Measurements from ENCODE around the gene HNRNPL.
"Not testable (repeated sequence)": the region's sequence is repeated elsewhere in the genome, so short reads cannot be mapped to it uniquely, and the experiment has no call there.

Gene HNRNPL

DNA sequence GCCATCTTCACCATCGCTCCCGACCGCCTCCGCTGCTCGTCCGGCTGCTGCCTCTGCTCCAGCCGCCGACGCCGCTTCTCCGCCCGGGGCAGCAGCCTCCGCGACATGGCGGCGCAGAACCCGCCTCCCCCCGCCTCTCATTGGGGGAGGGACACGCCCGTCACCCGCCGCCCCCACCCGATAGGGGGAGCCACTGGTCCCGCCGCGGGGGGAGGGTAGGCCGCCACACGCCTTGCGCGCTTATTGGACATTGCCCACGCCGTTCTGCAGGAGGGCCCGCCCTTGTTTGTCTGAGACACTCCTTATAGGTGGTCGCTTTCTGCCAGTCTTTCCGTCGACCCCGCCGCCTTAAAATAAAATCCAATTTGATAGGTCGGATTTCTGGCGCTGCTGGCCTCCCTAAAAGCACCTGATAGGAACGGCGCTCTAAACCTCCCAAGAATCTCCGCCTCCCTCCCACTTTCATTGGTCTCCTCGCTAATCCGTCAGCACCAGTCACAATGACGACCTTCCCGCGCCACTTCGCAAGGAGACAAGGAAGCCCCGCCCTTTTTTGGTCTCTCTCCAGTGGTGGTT lies at the start of gene HNRNPL:
Gene HNRNPL (minus strand): TSS at position 127 of the 576 bp plus-strand sequence. CDS start 20 bp downstream, at position 107.
- peaks cover 39% of the 10 kb centered on the region for H3K36me3 ChIP-seq (ENCODE audit: insufficient read depth, low read length)
- H3K27me3 ChIP-seq (ENCODE audit: control insufficient read depth in 1 of 2, insufficient read depth in 2 of 2, low read length in 2 of 2) = no peaks in the 10 kb centered on the region
- H3K4me1 ChIP-seq (ENCODE audit: insufficient read depth, low read length) = peaks cover 37% of the 10 kb centered on the region
- peak within 1 kb of the TSS; percentile 84 for H3K9ac ChIP-seq (ENCODE audit: low read length)
- peak within 1 kb of the TSS; percentile 99 for H3K27ac ChIP-seq (ENCODE audit: low read depth, low read length)
- no peaks in the 10 kb centered on the region for H3K9me3 ChIP-seq (ENCODE audit: low read length)
- H3K4me3 ChIP-seq (ENCODE audit: low read depth in 1 of 2, low read length in 2 of 2) = peak within 1 kb of the TSS; percentile 87 to 94

DNA sequence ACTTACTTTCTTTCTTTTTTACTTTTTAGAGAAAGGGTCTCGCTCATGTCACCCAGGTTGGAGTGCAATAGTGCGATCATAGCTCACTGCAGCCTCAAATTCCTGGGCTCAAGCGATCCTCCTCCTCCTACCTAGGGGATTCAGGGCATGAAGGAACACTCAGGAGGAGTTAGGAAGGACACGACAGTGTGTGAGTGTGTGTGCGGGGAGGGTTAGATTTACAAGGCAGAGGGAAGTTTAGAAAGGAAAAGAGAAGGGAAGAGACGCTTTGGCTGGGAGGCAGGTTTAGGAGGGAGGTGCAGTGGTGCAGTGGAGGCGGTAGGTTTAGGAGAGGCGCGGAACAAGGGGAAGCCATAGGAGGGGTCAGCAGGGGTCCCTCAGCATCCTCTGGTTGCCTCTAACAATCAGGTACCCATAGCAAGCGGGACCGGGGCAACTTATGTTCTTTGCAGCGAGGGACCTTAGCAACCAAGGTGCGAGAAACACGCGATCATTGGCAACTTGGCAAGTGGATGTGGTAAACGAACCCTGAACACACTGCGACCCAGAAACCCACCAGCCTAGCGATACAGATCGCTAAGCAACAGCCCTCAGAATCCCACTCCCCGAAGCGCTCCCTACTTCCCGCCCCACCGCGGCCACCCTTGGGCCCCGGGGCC lies 49.1 kb upstream of the HNRNPL start:
- Histone ChIP-seq H3K9ac (ENCODE audit: low read length) (peak overlapping the region; percentile 73), H3K27me3 (ENCODE audit: control insufficient read depth in 1 of 2, insufficient read depth in 2 of 2, low read length in 2 of 2) (no peaks in the 10 kb centered on the region), H3K9me3 (ENCODE audit: low read length) (no peaks in the 10 kb centered on the region), H3K4me3 (ENCODE audit: low read depth in 1 of 2, low read length in 2 of 2) (peak overlapping the region; percentile 86 to 97), H3K4me1 (ENCODE audit: insufficient read depth, low read length) (peaks cover 31% of the 10 kb centered on the region), H3K27ac (ENCODE audit: low read depth, low read length) (peak overlapping the region; percentile 85), H3K36me3 (ENCODE audit: insufficient read depth, low read length) (no peaks in the 10 kb centered on the region)

DNA sequence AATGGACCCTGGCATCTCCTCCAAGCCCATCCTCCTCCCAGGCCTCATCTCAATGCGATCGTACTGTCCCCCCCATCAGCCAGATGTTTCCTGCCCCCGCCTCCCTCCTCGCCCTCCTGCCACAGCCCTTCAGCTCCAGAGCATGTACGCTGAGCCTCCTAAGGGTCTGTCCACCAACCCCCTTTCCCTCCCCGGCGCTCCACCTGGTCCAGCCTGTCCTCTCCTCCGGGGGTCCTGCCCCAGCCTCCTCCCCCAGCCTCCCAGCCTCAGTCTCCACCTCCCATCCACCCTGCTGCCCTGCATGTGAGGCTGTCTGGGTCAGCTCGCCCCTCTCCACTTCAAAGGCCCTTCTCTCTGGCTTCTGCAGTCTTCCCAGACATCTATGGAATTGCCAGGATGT lies 45.2 kb upstream of the HNRNPL start:
- no peak overlapping the region for H3K9ac ChIP-seq (ENCODE audit: low read length)
- H3K36me3 ChIP-seq (ENCODE audit: insufficient read depth, low read length) = peaks cover 12% of the 10 kb centered on the region
- H3K4me1 ChIP-seq (ENCODE audit: insufficient read depth, low read length) = peaks cover 22% of the 10 kb centered on the region

DNA sequence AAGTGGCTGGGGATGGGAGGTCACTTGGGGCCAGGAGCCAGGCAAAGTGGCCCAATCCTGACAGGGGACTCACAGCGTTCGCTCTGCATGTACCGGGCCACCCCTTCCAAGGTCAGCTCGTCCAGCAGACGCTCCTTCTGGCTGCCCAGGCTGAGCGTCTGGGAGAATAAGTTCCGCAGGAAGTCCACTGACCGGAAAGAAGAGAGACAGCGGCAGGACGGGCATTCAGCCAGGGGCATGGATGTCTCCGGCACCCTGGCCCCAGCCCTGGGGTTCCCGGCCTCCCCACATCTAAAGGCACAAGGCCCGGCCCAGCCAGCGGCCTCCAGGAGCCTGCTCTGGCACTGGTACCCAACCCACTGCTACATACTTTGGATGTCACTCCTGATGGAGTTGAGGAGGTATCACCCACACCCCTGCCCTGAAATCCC lies 43.6 kb upstream of the HNRNPL start:
- Histone ChIP-seq H3K9ac (ENCODE audit: low read length) (no peak overlapping the region), H3K27ac (ENCODE audit: low read depth, low read length) (no peak overlapping the region), H3K4me3 (ENCODE audit: low read depth in 1 of 2, low read length in 2 of 2) (no peak overlapping the region), H3K36me3 (ENCODE audit: insufficient read depth, low read length) (peaks cover 28% of the 10 kb centered on the region), H3K4me1 (ENCODE audit: insufficient read depth, low read length) (peaks cover 18% of the 10 kb centered on the region), H3K9me3 (ENCODE audit: low read length) (no peaks in the 10 kb centered on the region), H3K27me3 (ENCODE audit: control insufficient read depth in 1 of 2, insufficient read depth in 2 of 2, low read length in 2 of 2) (no peaks in the 10 kb centered on the region)

More for the DNA sequence above, 45.2 kb upstream of the HNRNPL start:
- Histone ChIP-seq H3K27me3 (ENCODE audit: control insufficient read depth in 1 of 2, insufficient read depth in 2 of 2, low read length in 2 of 2) (no peaks in the 10 kb centered on the region), H3K4me3 (ENCODE audit: low read depth in 1 of 2, low read length in 2 of 2) (no peak overlapping the region), H3K9me3 (ENCODE audit: low read length) (no peaks in the 10 kb centered on the region), H3K27ac (ENCODE audit: low read depth, low read length) (no peak overlapping the region)

DNA sequence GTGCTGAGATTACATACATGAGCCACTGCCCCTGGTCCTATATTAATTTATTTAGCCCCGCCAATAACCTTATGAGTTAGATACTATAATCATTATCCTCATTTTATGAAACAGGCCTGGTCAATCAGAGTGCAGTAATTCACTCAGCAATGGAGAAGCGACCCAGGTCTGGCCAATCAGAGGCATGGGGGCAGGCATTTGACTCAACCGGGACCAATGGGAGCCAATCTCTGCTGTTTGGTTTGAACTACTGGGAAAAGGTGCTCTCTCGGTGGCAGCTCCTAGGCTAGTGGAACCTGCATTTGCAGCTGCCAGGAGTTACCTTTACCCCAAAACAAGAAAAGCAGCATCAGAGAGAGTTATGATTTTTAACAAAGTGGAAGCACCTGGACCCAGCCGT lies 43.1 kb upstream of the HNRNPL start:
- H3K27me3 ChIP-seq (ENCODE audit: control insufficient read depth in 1 of 2, insufficient read depth in 2 of 2, low read length in 2 of 2) = no peaks in the 10 kb centered on the region
- no peak overlapping the region for H3K27ac ChIP-seq (ENCODE audit: low read depth, low read length)
- H3K4me3 ChIP-seq (ENCODE audit: low read depth in 1 of 2, low read length in 2 of 2) = no peak overlapping the region
- no peak overlapping the region for H3K9ac ChIP-seq (ENCODE audit: low read length)
- H3K36me3 ChIP-seq (ENCODE audit: insufficient read depth, low read length) = peaks cover 30% of the 10 kb centered on the region
- H3K9me3 ChIP-seq (ENCODE audit: low read length) = no peaks in the 10 kb centered on the region
- H3K4me1 ChIP-seq (ENCODE audit: insufficient read depth, low read length) = peaks cover 13% of the 10 kb centered on the region

DNA sequence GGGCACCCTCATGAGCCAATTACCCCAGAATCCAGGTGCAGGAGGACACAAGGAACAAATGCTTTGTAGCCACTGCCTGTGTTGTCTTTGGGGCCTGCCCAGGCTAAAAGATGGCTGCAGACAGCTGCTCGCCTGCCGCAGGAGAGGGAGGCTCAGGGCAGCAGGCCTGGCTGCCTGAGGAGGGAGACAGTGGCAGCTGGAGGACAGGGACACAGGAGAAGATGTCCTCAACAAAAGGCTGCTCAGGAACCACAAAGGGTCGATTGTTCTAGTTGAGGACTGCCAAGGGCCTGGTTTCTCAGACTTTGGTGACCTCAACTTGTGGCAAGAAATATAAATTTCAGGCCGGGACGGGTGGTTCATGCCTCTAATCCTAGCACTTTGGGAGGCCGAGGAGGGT lies 42.0 kb upstream of the HNRNPL start:
- no peak overlapping the region for H3K4me3 ChIP-seq (ENCODE audit: low read depth in 1 of 2, low read length in 2 of 2)
- peaks cover 5% of the 10 kb centered on the region for H3K4me1 ChIP-seq (ENCODE audit: insufficient read depth, low read length)
- no peak overlapping the region for H3K9ac ChIP-seq (ENCODE audit: low read length)
- peaks cover 30% of the 10 kb centered on the region for H3K36me3 ChIP-seq (ENCODE audit: insufficient read depth, low read length)
- H3K27ac ChIP-seq (ENCODE audit: low read depth, low read length) = no peak overlapping the region
- no peaks in the 10 kb centered on the region for H3K27me3 ChIP-seq (ENCODE audit: control insufficient read depth in 1 of 2, insufficient read depth in 2 of 2, low read length in 2 of 2)
- no peaks in the 10 kb centered on the region for H3K9me3 ChIP-seq (ENCODE audit: low read length)

DNA sequence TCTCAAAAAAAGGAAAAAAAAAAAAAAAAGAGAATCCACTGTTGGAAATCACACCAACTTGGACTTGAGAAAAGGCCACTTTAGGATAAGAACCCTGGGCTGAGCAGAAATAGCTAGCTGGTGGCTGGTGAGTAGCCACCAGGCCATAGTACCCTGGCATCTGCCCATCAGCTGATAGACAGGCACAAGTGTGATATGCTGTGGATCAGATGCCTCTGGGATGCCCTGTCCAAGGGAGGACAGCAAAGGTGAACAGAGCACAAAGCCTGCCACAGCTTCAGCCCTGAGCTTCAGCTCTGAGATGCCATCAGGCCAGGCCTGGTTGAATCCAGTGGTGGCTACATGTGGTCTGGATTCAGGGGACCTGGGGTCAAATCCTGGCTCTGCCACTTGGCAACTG lies 40.9 kb upstream of the HNRNPL start:
- H3K27me3 ChIP-seq (ENCODE audit: control insufficient read depth in 1 of 2, insufficient read depth in 2 of 2, low read length in 2 of 2) = no peaks in the 10 kb centered on the region
- H3K27ac ChIP-seq (ENCODE audit: low read depth, low read length) = no peak overlapping the region
- peaks cover 30% of the 10 kb centered on the region for H3K36me3 ChIP-seq (ENCODE audit: insufficient read depth, low read length)
- H3K9me3 ChIP-seq (ENCODE audit: low read length) = no peaks in the 10 kb centered on the region
- H3K9ac ChIP-seq (ENCODE audit: low read length) = no peak overlapping the region
- H3K4me1 ChIP-seq (ENCODE audit: insufficient read depth, low read length) = no peaks in the 10 kb centered on the region
- H3K4me3 ChIP-seq (ENCODE audit: low read depth in 1 of 2, low read length in 2 of 2) = no peak overlapping the region

DNA sequence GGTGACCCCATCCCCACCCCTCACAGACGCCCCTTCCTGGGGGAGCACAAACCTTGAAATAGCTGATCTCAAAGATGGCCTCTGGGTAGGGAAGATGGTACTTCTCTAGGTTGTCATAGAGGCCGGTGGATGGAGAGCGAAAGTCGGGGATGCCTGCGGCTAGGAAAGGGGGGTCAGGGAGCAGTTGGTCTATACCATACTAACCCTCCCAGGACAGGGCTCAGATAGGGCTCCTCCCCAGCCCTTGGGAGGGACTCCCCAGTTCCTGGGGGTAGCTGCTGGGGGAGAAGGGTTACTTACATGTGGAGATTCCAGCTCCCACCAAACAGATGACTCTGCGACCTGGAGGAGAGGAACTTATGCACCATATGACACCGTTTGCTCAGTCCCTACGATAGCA lies 40.0 kb upstream of the HNRNPL start:
- Histone ChIP-seq H3K4me3 (ENCODE audit: low read depth in 1 of 2, low read length in 2 of 2) (no peak overlapping the region), H3K4me1 (ENCODE audit: insufficient read depth, low read length) (no peaks in the 10 kb centered on the region), H3K27ac (ENCODE audit: low read depth, low read length) (no peak overlapping the region), H3K9me3 (ENCODE audit: low read length) (no peaks in the 10 kb centered on the region), H3K36me3 (ENCODE audit: insufficient read depth, low read length) (peaks cover 30% of the 10 kb centered on the region), H3K9ac (ENCODE audit: low read length) (no peak overlapping the region), H3K27me3 (ENCODE audit: control insufficient read depth in 1 of 2, insufficient read depth in 2 of 2, low read length in 2 of 2) (no peaks in the 10 kb centered on the region)

DNA sequence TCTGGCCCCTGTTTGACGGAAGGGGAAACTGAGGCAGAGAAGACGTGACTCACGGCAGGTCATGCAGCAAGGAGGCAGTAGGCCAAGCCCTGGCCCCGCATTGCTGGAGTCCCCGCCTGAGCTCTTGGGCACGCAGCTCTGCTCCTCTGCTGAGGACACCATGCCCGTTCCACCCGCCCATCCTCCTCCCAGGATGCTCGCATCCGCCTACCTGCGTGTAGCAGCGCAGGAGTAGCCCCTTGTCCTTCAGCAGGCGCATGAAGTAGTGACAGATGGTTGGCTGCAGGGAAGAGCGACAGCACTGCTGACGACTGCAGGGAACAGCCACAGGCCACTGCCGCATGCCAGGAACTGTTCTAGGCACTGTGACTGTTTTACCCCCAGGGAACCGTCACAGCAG lies 39.1 kb upstream of the HNRNPL start:
- Histone ChIP-seq H3K27me3 (ENCODE audit: control insufficient read depth in 1 of 2, insufficient read depth in 2 of 2, low read length in 2 of 2) (no peaks in the 10 kb centered on the region), H3K9me3 (ENCODE audit: low read length) (no peaks in the 10 kb centered on the region), H3K4me3 (ENCODE audit: low read depth in 1 of 2, low read length in 2 of 2) (no peak overlapping the region), H3K36me3 (ENCODE audit: insufficient read depth, low read length) (peaks cover 30% of the 10 kb centered on the region), H3K9ac (ENCODE audit: low read length) (no peak overlapping the region), H3K27ac (ENCODE audit: low read depth, low read length) (no peak overlapping the region), H3K4me1 (ENCODE audit: insufficient read depth, low read length) (no peaks in the 10 kb centered on the region)

DNA sequence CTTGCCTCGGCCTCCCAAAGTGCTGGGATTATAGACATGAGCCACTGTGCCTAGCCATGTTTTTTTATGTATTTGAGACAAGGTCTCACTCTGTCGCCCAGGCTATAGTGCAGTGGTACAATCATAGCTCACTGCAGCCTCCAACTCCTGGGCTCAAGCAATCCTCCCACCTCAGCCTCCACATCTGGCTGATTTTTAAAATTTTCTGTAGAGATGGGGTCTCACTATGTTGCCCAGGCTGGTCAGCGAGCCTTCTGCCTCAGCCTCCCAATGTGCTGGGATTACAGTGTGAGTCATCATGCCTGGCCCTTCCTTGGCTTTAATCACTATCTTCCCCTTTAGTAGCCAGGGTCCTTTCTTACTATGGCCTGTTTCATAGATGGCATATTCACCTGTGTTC lies 34.9 kb upstream of the HNRNPL start:
- peaks cover 43% of the 10 kb centered on the region for H3K36me3 ChIP-seq (ENCODE audit: insufficient read depth, low read length)
- H3K9me3 ChIP-seq (ENCODE audit: low read length); H3K4me3 ChIP-seq (ENCODE audit: low read depth in 1 of 2, low read length in 2 of 2); H3K27ac ChIP-seq (ENCODE audit: low read depth, low read length); H3K27me3 ChIP-seq (ENCODE audit: control insufficient read depth in 1 of 2, insufficient read depth in 2 of 2, low read length in 2 of 2); H3K9ac ChIP-seq (ENCODE audit: low read length); H3K4me1 ChIP-seq (ENCODE audit: insufficient read depth, low read length): not testable (repeated sequence)

DNA sequence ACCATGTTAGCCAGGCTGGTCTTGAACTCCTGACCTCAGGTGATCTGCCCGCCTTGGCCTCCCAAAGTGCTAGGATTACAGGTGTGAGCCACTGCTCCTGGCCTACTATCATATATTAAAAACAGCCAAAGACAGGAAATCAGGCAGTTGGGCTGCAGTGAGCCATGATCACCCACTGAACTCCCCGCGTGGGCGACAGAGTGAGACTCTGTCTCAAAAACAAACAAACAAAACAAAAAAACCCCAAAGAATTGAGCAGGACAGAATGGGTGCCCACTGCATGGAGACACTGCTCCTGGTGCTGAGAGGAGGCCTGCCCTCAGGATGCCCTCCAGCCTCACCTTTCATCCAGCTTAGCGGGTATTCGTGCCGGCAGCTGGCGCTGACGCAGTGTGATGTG lies 33.5 kb upstream of the HNRNPL start:
- no peaks in the 10 kb centered on the region for H3K4me1 ChIP-seq (ENCODE audit: insufficient read depth, low read length)
- H3K4me3 ChIP-seq (ENCODE audit: low read depth in 1 of 2, low read length in 2 of 2) = no peak overlapping the region
- peaks cover 35% of the 10 kb centered on the region for H3K36me3 ChIP-seq (ENCODE audit: insufficient read depth, low read length)
- H3K27ac ChIP-seq (ENCODE audit: low read depth, low read length) = no peak overlapping the region
- no peak overlapping the region for H3K9ac ChIP-seq (ENCODE audit: low read length)
- H3K27me3 ChIP-seq (ENCODE audit: control insufficient read depth in 1 of 2, insufficient read depth in 2 of 2, low read length in 2 of 2) = no peaks in the 10 kb centered on the region
- no peaks in the 10 kb centered on the region for H3K9me3 ChIP-seq (ENCODE audit: low read length)

Data from muscle layer of colon (tissue), 2 donors.